Measurements from ENCODE around the gene ATP5F1B.
"Not testable (repeated sequence)": the region's sequence is repeated elsewhere in the genome, so short reads cannot be mapped to it uniquely, and the experiment has no call there.

The ATP5F1B gene

GRCh38 chr12:56648023-56648422, 2.2 kb upstream of the ATP5F1B start:
- not testable (repeated sequence) for DNase-seq (ENCODE audit: low read depth, low spot score)

DNA sequence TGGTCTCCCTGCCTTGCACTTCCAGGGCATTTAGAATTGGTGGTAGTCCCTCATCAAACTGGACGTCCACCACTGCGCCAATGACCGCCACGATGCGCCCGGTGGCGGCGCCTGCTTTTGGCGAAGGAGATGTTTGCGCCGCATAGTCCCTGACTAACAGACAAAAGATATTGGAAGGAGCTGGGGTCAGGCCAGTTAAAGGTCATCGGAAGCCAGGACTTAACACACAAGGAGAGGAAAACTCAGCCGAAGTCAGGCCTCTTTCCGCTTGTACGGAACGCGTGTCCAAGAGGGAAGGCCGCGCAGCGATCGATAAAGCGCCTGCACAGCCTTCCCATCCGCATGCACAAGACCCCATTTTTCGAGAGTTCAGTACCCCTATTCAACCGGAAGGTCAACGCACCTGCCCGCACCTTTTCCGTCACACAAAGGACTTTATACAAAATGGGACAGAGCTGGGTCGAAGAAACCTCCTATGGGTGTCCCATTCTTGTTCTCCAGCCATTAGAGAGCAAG, 525 bp downstream of the ATP5F1B start:
- DNase-seq (ENCODE audit: low read depth, low spot score), result peak; percentile 47

DNA sequence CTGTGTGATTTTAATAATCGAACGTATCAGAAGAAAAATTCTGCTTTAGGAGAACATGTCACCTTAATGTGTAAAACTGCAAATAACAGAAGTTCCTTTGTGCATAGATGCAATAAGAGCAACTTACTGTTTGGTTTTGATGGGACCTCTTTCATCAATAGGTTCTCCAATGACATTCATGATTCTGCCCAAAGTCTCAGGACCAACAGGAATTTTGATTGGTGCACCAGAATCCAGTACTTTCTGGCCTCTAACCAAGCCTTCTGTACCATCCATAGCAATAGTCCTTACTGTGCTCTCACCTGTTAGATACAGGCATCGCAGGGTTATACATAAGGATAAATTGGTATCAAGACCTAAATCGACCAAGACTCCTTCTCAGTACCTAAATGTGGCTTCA, 1.1 kb downstream of the ATP5F1B start:
- peak; percentile 35 for DNase-seq (ENCODE audit: low read depth, low spot score)

DNA sequence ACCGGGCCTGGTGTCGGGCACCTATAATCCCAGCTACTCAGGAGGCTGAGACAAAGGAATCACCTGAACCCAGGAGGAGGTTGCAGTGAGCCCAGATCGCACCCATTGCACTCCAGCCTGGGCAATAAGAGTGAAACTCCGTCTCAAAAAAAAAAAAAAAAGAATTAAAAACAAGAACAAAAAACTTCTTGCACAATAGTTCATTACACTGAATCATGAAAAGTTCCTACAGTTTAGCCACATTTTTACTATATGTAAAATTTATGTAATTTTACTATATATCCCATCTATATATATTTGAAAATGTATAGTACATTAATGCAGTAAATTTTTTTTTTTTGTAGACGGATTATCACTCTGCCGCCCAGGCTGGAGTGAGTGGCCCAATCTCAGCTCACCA, 4.6 kb downstream of the ATP5F1B start:
- no peak for DNase-seq (ENCODE audit: low read depth, low spot score)

- no peak for DNase-seq (ENCODE audit: low read depth, low spot score)
Observed at GRCh38 chr12:56637621-56638020, 8.2 kb downstream of the ATP5F1B start.

GRCh38 chr12:56636675-56637540, 8.9 kb downstream of the ATP5F1B start:
- DNase-seq (ENCODE audit: low read depth, low spot score), result peak; percentile 99

GRCh38 chr12:56635806-56636674, 9.7 kb downstream of the ATP5F1B start:
- peak; percentile 92 for DNase-seq (ENCODE audit: low read depth, low spot score)

GRCh38 chr12:56634837-56635791, 10.7 kb downstream of the ATP5F1B start:
- peak; percentile 84 for DNase-seq (ENCODE audit: low read depth, low spot score)

DNA sequence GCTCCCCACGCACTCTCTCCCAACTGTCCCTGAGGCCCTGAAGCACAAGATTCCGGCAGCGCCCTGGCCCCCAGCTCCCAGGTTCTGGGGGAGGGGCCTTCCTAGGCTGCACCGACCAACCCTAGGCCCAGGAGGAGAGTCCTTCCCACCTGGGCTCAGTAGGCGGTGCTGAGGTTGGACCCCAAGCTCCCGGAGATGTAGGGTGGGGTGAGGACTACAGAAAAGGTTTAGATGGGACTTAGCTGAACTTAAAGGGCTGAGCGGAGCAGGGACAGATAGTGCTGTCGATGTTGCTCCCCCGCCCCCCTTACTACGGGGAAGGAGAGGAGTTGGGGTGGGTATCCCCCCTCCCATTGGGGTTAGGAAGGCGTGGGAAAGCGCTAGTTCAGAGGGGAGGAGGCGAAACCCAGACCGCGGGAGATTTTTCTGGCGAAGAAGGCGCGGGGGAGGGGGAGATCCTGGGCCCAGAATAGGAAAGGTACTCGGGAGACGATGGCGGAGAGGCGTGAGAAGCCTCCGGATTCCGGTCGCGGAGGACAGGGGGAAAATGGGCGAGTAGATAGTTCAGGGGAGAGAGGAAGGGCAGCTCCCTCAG, 11.4 kb downstream of the ATP5F1B start:
- DNase-seq (ENCODE audit: low read depth, low spot score), result peak; percentile 45

DNA sequence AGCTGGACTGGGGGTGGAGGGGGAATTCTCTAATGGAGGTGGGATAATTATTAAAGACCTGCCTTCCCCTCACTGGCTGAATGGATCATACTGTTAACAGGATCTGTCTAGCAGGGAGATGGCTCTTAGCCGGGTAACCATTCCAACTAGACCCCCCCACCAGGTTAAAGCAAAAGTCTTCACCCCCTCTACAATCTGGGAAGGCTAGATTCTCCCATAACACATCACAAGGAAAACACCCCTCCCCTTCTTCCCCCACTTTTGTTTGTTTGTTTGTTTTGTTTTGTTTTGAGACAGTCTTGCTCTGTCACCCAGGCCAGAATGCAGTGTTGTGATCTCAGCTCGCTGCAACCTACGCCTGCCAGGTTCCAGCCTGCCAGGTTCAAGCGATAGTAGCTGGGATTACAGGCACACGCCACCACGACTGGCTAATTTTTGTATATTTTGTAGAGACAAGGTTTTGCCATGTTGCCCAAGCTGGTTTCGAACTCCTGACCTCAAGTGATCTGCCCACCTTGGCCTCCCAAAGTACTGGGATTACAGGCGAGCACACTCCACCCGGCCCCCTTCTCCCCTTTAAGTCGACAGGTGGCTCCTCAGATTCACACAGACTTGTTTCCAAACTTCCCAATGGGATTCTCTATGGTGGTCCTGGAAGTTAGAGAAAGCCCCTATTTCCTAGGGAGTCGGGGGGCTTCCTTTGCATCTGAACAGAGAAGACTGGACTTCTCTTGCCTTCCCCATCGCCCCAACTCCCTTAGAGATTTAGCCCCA, 12.1 kb downstream of the ATP5F1B start:
- no peak for DNase-seq (ENCODE audit: low read depth, low spot score)

DNA sequence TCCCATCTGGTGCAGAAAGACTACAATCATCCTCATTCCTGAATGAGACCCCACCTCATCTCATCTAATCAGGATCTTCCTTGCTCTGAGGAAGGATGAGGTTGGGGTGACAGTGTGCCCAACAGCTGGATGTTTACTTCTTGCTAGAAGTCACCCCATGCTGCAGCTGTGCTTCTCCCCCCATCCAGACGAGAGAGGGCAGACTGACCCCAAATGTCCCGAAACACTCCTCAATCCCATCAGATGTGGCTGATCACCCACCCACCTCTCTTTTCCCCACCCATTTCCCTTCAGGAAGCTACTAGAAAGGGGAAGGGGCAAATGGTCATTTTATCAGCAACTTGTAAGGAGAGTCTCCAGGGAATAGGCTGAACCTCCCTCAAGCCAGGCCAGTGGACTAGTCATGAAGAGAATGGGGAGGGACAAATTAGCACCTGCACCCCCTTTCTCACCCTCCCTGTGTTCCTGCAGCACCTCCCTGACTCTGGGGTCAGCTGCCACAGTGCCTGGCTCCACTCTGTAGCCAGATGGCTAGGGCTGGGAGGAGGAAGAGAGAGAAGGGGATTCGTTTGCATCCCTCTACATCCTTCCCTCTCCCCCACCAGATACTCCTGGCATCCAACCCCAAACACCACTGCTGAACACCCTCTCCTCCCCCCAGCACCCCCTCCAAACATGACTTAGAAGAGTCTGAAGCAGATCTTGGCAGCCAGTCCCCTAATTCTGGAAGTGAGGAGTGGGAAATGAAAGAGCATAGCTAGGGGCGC, 12.9 kb downstream of the ATP5F1B start:
- no peak for DNase-seq (ENCODE audit: low read depth, low spot score)

DNA sequence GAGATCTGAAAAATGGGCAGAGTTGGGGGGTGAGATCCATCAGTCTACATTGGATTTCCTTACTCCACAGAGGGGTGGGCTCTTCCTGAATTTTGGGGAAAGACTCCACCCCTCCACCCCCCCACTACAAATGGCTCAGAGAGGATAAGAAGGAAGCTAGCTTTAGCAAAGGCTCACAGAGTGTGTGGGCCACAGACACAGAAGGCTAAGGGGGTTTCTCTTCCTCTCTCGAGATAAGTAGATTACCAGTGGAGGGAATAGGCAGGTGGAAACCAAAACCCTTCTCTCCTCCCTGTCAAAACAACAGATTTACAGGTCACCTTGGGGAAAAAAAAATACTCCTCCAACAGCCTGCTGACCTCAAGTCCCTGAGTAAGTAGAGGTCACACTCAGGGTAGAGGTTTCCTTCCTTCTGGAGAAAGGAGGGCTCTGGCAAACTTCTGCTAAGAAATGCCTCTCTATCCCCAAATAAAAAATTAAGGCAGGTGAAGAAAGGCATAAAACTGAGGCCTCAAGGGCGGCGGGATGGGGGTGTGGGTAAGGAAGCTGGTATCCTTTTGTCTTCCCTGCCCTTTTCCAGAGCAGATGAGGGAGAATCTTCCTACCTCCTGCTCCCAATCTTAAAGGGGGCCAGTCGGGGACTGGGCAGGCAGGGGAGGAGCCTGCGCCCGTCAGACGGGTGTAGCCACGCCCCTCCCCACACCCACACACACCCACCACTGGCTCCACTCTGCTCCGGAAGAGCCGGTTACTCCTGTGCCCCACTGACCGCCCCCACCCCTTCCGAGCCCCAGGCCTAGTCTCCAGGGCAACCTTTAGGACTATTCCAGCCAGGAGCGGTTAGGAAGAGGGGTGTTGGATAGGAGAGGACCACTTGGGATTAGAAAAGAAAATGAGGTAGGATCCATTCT, 13.7 kb downstream of the ATP5F1B start:
- DNase-seq (ENCODE audit: low read depth, low spot score), result peak; percentile 47

GRCh38 chr12:56630180-56630632, 15.6 kb downstream of the ATP5F1B start, which contains the start of gene BAZ2A:
TSS of gene BAZ2A (minus strand) at chr12:56630326. CDS start at chr12:56617530, 12,796 bp downstream.
- DNase-seq (ENCODE audit: low read depth, low spot score), result peak; percentile 94

GRCh38 chr12:56629459-56630179, 16.2 kb downstream of the ATP5F1B start:
- DNase-seq (ENCODE audit: low read depth, low spot score), result peak; percentile 44

- peak; percentile 61 for DNase-seq (ENCODE audit: low read depth, low spot score)
Observed at GRCh38 chr12:56628671-56629458, 16.9 kb downstream of the ATP5F1B start.

DNA sequence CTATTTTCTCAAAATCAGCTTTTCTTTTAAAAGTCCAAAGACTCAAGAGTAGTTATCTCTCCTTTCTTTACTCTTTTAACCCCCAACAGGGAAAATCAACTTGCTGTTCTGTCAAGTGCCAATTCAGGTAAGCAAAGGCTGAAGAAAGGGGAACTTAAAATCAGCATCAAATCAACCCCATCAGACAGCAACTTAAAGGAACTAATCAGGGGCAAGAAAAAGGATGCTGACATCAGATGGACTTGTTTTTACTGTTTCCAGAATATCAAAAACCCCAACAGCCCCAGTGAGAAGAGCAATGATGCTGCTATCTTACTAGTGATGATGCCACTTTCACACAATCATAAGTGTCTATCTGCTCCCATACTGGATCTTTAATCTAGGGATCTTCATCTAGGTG, 19.1 kb downstream of the ATP5F1B start:
- DNase-seq (ENCODE audit: low read depth, low spot score), result no peak

Measured in astrocyte of the hippocampus (primary cell).